HEK293 (cell line): ENCODE data around the gene CMYA5.

Source experiments
- CTCF ChIA-PET: fragments of 350-600 bp; formaldehyde crosslinking; extraction: SDS; loops from one replicate; lab custom pipeline; 2021; ENCODE audit warnings: antibody characterized with exemption; lab: Yijun Ruan, JAX
- POLR2A ChIA-PET: fragments of 300-600 bp; formaldehyde crosslinking; extraction: SDS; loops from one replicate; lab custom pipeline; 2020; ENCODE audit warnings: antibody characterized with exemption, inconsistent platforms; lab: Yijun Ruan, JAX
- H3K27ac ChIP-seq: fragments of 200-500 bp; sonication (Bioruptor generic); 2 replicates; pipeline ENCODE4 v1.5.1; 2014; ENCODE audit warnings: low read depth, low read length, control low read depth, inconsistent platforms; ENCODE audit errors: extremely low read depth
- H3K36me3 ChIP-seq, 2 experiments: fragments of 200-500 bp in 1 of 2; sonication (Bioruptor generic) in 1 of 2; 1 replicate in 1 of 2; 2 replicates in 1 of 2; pipeline ENCODE4 v1.5.1; 2014 to 2017; ENCODE audit warnings: inconsistent platforms in 2 of 2, low read length in 2 of 2; ENCODE audit not compliant: control insufficient read depth in 2 of 2, insufficient read depth in 1 of 2
- H3K4me1 ChIP-seq: fragments of 200-500 bp; sonication (Bioruptor generic); 2 replicates; pipeline ENCODE4 v1.5.1; 2014; ENCODE audit warnings: mild to moderate bottlenecking, low read length, inconsistent platforms; ENCODE audit not compliant: control insufficient read depth, insufficient read depth
- H3K4me3 ChIP-seq: 2 replicates; pipeline ENCODE4 v1.5.1; 2011; ENCODE audit warnings: low read depth, mild to moderate bottlenecking, control low read depth, low read length, moderate library complexity
- H3K9me3 ChIP-seq: fragments of 200-500 bp; sonication (Bioruptor generic); 2 replicates; pipeline ENCODE4 v1.5.1; 2014; ENCODE audit warnings: low read depth, low read length, inconsistent platforms; ENCODE audit not compliant: control insufficient read depth, insufficient read depth
- GFI1B ChIP-seq: fragments of 450-650 bp; formaldehyde crosslinking; IDR thresholded peaks from 2 replicates; pipeline ENCODE4 v1.5.1; 2016; ENCODE audit warnings: missing biosample characterization, missing genetic modification characterization
- GLIS2 ChIP-seq: fragments of 450-650 bp; formaldehyde crosslinking; IDR thresholded peaks from 2 replicates; pipeline ENCODE4 v1.5.1; 2016; ENCODE audit warnings: missing biosample characterization, missing genetic modification characterization
- HOXC10 ChIP-seq: sonication (generic); formaldehyde crosslinking; IDR thresholded peaks from 2 replicates; pipeline ENCODE4 v1.8.1; 2023; ENCODE audit warnings: mild to moderate bottlenecking, missing genetic modification reagents
- KLF8 ChIP-seq: fragments of 450-650 bp; formaldehyde crosslinking; IDR thresholded peaks from 2 replicates; pipeline ENCODE4 v1.5.1; 2016; ENCODE audit warnings: missing biosample characterization, missing genetic modification characterization
- MEIS1 ChIP-seq: sonication (generic); formaldehyde crosslinking; IDR thresholded peaks from 2 replicates; pipeline ENCODE4 v1.8.1; 2022; ENCODE audit warnings: missing genetic modification reagents, mild to moderate bottlenecking, borderline replicate concordance
- SCRT1 ChIP-seq: fragments of 450-650 bp; formaldehyde crosslinking; IDR thresholded peaks from 2 replicates; pipeline ENCODE4 v1.5.1; 2016; ENCODE audit warnings: missing biosample characterization, missing genetic modification characterization, borderline replicate concordance
- SP7 ChIP-seq: fragments of 450-650 bp; formaldehyde crosslinking; IDR thresholded peaks from 2 replicates; pipeline ENCODE4 v1.5.1; 2016; ENCODE audit warnings: missing biosample characterization, missing genetic modification characterization
- ZEB2 ChIP-seq: fragments of 450-650 bp; formaldehyde crosslinking; IDR thresholded peaks from 2 replicates; pipeline ENCODE4 v1.5.1; 2016; ENCODE audit warnings: missing biosample characterization, missing genetic modification characterization
- ZFP69B ChIP-seq: fragments of 450-650 bp; formaldehyde crosslinking; IDR thresholded peaks from 2 replicates; pipeline ENCODE4 v1.5.1; 2016; ENCODE audit warnings: missing biosample characterization, missing genetic modification characterization
- ZNF10 ChIP-seq: fragments of 450-650 bp; formaldehyde crosslinking; IDR thresholded peaks from 2 replicates; pipeline ENCODE4 v1.5.1; 2017; ENCODE audit warnings: missing biosample characterization, missing genetic modification characterization
- ZNF132 ChIP-seq: fragments of 450-650 bp; formaldehyde crosslinking; IDR thresholded peaks from 2 replicates; pipeline ENCODE4 v1.5.1; 2017; ENCODE audit warnings: missing biosample characterization, missing genetic modification characterization, borderline replicate concordance
- ZNF174 ChIP-seq: fragments of 450-650 bp; formaldehyde crosslinking; IDR thresholded peaks from 2 replicates; pipeline ENCODE4 v1.5.0; 2017; ENCODE audit warnings: missing biosample characterization, mild to moderate bottlenecking, missing genetic modification characterization
- ZNF202 ChIP-seq: fragments of 450-650 bp; formaldehyde crosslinking; IDR thresholded peaks from 2 replicates; pipeline ENCODE4 v1.5.1; 2016; ENCODE audit warnings: missing biosample characterization, missing genetic modification characterization, borderline replicate concordance
- ZNF248 ChIP-seq: fragments of 450-650 bp; formaldehyde crosslinking; IDR thresholded peaks from 2 replicates; pipeline ENCODE4 v1.5.1; 2017; ENCODE audit warnings: missing biosample characterization, missing genetic modification characterization
- ZNF366 ChIP-seq: fragments of 450-650 bp; formaldehyde crosslinking; conservative IDR thresholded peaks from 2 replicates; pipeline ENCODE4 v1.5.1; 2016; ENCODE audit warnings: missing biosample characterization, missing genetic modification characterization
- ZNF423 ChIP-seq: fragments of 450-650 bp; formaldehyde crosslinking; IDR thresholded peaks from 2 replicates; pipeline ENCODE4 v1.5.1; 2016; ENCODE audit warnings: missing biosample characterization, missing genetic modification characterization
- ZNF521 ChIP-seq: fragments of 450-650 bp; formaldehyde crosslinking; IDR thresholded peaks from 2 replicates; pipeline ENCODE4 v1.5.1; 2017; ENCODE audit warnings: missing biosample characterization, mild to moderate bottlenecking, missing genetic modification characterization
- ZNF529 ChIP-seq: fragments of 450-650 bp; formaldehyde crosslinking; IDR thresholded peaks from 2 replicates; pipeline ENCODE4 v1.5.1; 2017; ENCODE audit warnings: missing genetic modification characterization, missing biosample characterization; ENCODE audit not compliant: insufficient replicate concordance
- ZNF549 ChIP-seq: fragments of 450-650 bp; IDR thresholded peaks from 2 replicates; pipeline ENCODE4 v1.5.1; 2018; ENCODE audit warnings: missing biosample characterization, missing genetic modification characterization, mild to moderate bottlenecking, inconsistent platforms, moderate library complexity
- ZNF623 ChIP-seq: fragments of 450-650 bp; formaldehyde crosslinking; IDR thresholded peaks from 2 replicates; pipeline ENCODE4 v1.5.1; 2016; ENCODE audit warnings: missing biosample characterization, missing genetic modification characterization
- ZNF768 ChIP-seq: fragments of 450-650 bp; formaldehyde crosslinking; IDR thresholded peaks from 2 replicates; pipeline ENCODE4 v1.5.1; 2018; ENCODE audit warnings: missing biosample characterization, mild to moderate bottlenecking, missing genetic modification characterization
- TF ChIP-seq, protein P1 (sequence below): fragments of 450-650 bp; formaldehyde crosslinking; IDR thresholded peaks from 2 replicates; pipeline ENCODE4 v1.5.1; 2016; ENCODE audit warnings: missing biosample characterization, missing genetic modification characterization
- TF ChIP-seq, protein P2 (sequence below): fragments of 450-650 bp; IDR thresholded peaks from 2 replicates; pipeline ENCODE4 v1.5.1; 2018; ENCODE audit warnings: missing biosample characterization, missing genetic modification characterization
- TF ChIP-seq, protein P3 (sequence below): fragments of 450-650 bp; formaldehyde crosslinking; IDR thresholded peaks from 2 replicates; pipeline ENCODE4 v1.5.1; 2016; ENCODE audit warnings: missing biosample characterization, missing genetic modification characterization, borderline replicate concordance
- TF ChIP-seq, protein P4 (sequence below): fragments of 450-650 bp; formaldehyde crosslinking; IDR thresholded peaks from 2 replicates; pipeline ENCODE4 v1.5.0; 2017; ENCODE audit warnings: missing biosample characterization, missing genetic modification characterization, borderline replicate concordance

The CMYA5 gene

DNA sequence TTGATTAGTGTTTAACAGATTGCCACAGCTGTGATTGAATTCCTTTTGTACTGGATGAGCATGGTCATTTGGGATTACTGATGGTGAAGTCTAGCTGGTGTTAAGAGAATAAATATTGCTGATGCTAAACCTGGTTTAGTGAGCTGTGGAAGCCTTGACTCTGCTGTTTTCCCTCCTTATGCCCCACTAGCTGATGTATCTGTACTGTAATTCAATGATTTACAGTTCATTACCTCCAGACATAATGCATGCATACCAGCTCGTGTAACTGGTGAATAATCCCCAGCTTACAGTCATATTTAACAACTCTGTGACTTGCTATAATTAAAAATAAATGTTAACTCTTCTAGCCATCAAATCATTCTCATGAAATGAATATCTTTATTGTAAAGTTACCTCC is 1.7 kb upstream of the CMYA5 start:
- ChIA-PET POLR2A (no interaction called here), CTCF (interaction anchor here (0.6 to 1.0 kb wide), 2 partner anchors 170 to 428 kb away, joined by 3 to 5 read pairs; no protein-coding TSS in a partner anchor)
- Histone ChIP-seq H3K27ac (no peak overlapping the region), H3K9me3 (no peaks in the 10 kb centered on the region), H3K36me3 (peaks cover 19 to 41% of the 10 kb centered on the region in 2 experiments), H3K4me3 (no peak overlapping the region), H3K4me1 (no peaks in the 10 kb centered on the region)
- TF ChIP-seq MEIS1 (CRISPR knock-in tag) (no peak), GFI1B (tag by site-specific recombination) (no peak), HOXC10 (no peak), ZNF623 (no peak), ZNF174 (tag by site-specific recombination) (no peak), ZNF366 (tag by site-specific recombination) (no peak), ZNF202 (tag by site-specific recombination) (no peak), GLIS2 (tag by site-specific recombination) (no peak)

DNA sequence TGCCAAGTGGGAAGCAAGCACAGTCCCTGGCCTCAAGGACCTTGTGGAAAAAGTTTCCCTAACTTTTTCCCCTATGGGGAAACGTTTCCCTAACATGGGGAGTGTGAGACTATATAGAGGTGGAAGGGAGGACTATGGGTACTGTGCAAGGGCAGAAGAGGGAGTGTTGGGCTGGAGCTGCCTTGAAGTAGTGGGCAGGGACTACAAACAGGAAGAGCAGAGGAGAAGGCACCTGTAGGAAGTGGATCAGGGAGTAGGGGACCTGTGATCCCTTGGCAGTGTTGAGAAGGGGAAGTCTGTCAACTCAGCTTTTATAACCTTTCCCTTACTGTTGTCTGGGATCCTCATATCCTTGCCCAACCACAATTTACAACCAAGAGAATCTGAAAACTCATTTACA is 1.4 kb downstream of the CMYA5 start:
- H3K36me3 ChIP-seq, result peaks cover 0 to 23% of the 10 kb centered on the region in 2 experiments; a peak in 2 of 3 replicates
- TF ChIP-seq SCRT1 (tag by site-specific recombination), result no peak
- no peak for TF ChIP-seq ZNF521 (tag by site-specific recombination)
- no peak for TF ChIP-seq ZNF549 (tag by site-specific recombination)
- TF ChIP-seq ZNF10, result no peak
- TF ChIP-seq ZEB2 (tag by site-specific recombination), result no peak
- TF ChIP-seq, protein P1, sequence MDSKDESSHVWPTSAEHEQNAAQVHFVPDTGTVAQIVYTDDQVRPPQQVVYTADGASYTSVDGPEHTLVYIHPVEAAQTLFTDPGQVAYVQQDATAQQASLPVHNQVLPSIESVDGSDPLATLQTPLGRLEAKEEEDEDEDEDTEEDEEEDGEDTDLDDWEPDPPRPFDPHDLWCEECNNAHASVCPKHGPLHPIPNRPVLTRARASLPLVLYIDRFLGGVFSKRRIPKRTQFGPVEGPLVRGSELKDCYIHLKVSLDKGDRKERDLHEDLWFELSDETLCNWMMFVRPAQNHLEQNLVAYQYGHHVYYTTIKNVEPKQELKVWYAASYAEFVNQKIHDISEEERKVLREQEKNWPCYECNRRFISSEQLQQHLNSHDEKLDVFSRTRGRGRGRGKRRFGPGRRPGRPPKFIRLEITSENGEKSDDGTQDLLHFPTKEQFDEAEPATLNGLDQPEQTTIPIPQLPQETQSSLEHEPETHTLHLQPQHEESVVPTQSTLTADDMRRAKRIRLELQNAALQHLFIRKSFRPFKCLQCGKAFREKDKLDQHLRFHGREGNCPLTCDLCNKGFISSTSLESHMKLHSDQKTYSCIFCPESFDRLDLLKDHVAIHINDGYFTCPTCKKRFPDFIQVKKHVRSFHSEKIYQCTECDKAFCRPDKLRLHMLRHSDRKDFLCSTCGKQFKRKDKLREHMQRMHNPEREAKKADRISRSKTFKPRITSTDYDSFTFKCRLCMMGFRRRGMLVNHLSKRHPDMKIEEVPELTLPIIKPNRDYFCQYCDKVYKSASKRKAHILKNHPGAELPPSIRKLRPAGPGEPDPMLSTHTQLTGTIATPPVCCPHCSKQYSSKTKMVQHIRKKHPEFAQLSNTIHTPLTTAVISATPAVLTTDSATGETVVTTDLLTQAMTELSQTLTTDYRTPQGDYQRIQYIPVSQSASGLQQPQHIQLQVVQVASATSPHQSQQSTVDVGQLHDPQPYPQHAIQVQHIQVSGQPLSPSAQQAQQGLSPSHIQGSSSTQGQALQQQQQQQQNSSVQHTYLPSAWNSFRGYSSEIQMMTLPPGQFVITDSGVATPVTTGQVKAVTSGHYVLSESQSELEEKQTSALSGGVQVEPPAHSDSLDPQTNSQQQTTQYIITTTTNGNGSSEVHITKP, result no peak
- TF ChIP-seq, protein P2, sequence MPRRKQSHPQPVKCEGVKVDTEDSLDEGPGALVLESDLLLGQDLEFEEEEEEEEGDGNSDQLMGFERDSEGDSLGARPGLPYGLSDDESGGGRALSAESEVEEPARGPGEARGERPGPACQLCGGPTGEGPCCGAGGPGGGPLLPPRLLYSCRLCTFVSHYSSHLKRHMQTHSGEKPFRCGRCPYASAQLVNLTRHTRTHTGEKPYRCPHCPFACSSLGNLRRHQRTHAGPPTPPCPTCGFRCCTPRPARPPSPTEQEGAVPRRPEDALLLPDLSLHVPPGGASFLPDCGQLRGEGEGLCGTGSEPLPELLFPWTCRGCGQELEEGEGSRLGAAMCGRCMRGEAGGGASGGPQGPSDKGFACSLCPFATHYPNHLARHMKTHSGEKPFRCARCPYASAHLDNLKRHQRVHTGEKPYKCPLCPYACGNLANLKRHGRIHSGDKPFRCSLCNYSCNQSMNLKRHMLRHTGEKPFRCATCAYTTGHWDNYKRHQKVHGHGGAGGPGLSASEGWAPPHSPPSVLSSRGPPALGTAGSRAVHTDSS (tag by site-specific recombination), result no peak
- TF ChIP-seq ZNF423 (tag by site-specific recombination), result no peak
- no peak for TF ChIP-seq ZNF768 (tag by site-specific recombination)
- no peak for TF ChIP-seq SP7 (tag by site-specific recombination)
- no peak for TF ChIP-seq HOXC10
- TF ChIP-seq ZNF248 (tag by site-specific recombination), result no peak
- TF ChIP-seq KLF8 (tag by site-specific recombination), result no peak
- no peak for TF ChIP-seq ZNF132 (tag by site-specific recombination)
- TF ChIP-seq, protein P3, sequence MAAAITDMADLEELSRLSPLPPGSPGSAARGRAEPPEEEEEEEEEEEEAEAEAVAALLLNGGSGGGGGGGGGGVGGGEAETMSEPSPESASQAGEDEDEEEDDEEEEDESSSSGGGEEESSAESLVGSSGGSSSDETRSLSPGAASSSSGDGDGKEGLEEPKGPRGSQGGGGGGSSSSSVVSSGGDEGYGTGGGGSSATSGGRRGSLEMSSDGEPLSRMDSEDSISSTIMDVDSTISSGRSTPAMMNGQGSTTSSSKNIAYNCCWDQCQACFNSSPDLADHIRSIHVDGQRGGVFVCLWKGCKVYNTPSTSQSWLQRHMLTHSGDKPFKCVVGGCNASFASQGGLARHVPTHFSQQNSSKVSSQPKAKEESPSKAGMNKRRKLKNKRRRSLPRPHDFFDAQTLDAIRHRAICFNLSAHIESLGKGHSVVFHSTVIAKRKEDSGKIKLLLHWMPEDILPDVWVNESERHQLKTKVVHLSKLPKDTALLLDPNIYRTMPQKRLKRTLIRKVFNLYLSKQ, result no peak
- TF ChIP-seq, protein P4, sequence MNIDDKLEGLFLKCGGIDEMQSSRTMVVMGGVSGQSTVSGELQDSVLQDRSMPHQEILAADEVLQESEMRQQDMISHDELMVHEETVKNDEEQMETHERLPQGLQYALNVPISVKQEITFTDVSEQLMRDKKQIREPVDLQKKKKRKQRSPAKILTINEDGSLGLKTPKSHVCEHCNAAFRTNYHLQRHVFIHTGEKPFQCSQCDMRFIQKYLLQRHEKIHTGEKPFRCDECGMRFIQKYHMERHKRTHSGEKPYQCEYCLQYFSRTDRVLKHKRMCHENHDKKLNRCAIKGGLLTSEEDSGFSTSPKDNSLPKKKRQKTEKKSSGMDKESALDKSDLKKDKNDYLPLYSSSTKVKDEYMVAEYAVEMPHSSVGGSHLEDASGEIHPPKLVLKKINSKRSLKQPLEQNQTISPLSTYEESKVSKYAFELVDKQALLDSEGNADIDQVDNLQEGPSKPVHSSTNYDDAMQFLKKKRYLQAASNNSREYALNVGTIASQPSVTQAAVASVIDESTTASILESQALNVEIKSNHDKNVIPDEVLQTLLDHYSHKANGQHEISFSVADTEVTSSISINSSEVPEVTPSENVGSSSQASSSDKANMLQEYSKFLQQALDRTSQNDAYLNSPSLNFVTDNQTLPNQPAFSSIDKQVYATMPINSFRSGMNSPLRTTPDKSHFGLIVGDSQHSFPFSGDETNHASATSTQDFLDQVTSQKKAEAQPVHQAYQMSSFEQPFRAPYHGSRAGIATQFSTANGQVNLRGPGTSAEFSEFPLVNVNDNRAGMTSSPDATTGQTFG (tag by site-specific recombination), result no peak
- no peak for TF ChIP-seq ZNF529 (tag by site-specific recombination)
- TF ChIP-seq ZFP69B (tag by site-specific recombination), result no peak
- no peak overlapping the region for H3K27ac ChIP-seq
- no peaks in the 10 kb centered on the region for H3K9me3 ChIP-seq
- CTCF ChIA-PET, result no interaction called here
- no peaks in the 10 kb centered on the region for H3K4me1 ChIP-seq
- POLR2A ChIA-PET, result no interaction called here
- no peak overlapping the region for H3K4me3 ChIP-seq
